GM13977 (cell line): ENCODE measurements around the gene GJA10.

Experiments used
- DNase-seq: peaks from one replicate; pipeline ENCODE4 v3.0.0; 2012; ENCODE audit warnings: low spot score
- in situ Hi-C: fragments of 300-500 bp; cut with MboI; formaldehyde crosslinking; loops from one replicate; pipeline ENCODE4 v1.12.0; 2022; ENCODE audit warnings: low sequenced_read_pairs, low pct_unique_long_range_greater_than_20kb, mixed read lengths, inconsistent platforms; ENCODE audit not compliant: unreplicated experiment
- TF ChIP-seq, protein P1 (sequence below): IDR thresholded peaks from 2 replicates; pipeline ENCODE4 v1.5.1; 2012; ENCODE audit warnings: mild to moderate bottlenecking, control low read depth; ENCODE audit not compliant: insufficient read depth; ENCODE audit errors: extremely low read depth, missing control alignments

GJA10 gene

DNA sequence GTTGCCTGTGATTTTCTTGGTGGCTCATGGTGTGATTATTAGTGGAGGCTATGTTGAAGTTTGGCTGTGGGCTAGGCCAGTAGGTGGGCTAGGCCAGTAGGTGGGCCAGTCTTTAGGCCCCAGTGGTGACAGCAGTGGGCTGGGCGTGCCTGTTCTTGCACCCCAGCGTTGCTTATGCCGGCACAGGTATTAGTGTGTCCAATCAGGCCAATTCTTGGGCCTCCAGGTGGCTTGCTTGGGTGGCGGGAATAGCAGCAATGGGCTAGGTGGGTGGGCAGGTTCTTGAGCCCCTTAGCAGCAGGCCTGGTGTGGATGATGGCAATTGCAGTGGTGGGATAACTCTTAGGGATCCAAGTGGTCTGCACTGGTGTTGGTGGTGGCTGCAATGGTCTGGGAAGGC lies 22.9 kb downstream of the GJA10 start:
- in situ Hi-C loops: no loop called here
- DNase-seq: no peak
- TF ChIP-seq, protein P1, sequence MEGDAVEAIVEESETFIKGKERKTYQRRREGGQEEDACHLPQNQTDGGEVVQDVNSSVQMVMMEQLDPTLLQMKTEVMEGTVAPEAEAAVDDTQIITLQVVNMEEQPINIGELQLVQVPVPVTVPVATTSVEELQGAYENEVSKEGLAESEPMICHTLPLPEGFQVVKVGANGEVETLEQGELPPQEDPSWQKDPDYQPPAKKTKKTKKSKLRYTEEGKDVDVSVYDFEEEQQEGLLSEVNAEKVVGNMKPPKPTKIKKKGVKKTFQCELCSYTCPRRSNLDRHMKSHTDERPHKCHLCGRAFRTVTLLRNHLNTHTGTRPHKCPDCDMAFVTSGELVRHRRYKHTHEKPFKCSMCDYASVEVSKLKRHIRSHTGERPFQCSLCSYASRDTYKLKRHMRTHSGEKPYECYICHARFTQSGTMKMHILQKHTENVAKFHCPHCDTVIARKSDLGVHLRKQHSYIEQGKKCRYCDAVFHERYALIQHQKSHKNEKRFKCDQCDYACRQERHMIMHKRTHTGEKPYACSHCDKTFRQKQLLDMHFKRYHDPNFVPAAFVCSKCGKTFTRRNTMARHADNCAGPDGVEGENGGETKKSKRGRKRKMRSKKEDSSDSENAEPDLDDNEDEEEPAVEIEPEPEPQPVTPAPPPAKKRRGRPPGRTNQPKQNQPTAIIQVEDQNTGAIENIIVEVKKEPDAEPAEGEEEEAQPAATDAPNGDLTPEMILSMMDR: no peak

DNA sequence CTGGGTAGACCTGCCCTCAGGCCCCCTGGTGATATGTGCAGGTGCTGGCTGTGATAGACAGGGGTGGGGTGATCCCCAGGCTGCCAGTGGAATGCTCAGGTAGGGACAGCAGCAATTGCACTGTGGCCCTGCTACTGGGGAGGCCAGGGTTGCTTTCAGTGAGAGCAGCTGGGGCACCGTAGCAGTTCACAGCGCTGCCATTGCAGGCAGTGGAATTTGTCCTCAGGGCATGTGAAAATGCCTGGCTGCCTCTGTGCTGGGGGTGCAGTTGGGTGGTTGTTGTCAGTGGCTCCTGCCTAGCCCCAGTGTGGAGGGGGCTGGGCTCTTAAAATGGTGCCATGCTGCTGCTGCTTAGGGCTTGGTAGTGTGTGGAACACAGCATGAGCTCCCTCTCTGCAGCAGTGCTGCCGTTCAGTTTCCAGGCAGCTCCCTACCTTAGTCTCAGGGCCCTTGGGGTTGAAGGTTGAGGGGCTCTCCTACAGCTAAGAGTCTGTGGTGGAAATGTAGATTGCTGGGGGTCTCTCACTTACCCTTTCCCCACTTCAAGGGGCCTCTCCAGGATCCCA lies 23.6 kb downstream of the GJA10 start:
- in situ Hi-C loops: no loop called here
- TF ChIP-seq, protein P1: no peak
- no peak for DNase-seq

DNA sequence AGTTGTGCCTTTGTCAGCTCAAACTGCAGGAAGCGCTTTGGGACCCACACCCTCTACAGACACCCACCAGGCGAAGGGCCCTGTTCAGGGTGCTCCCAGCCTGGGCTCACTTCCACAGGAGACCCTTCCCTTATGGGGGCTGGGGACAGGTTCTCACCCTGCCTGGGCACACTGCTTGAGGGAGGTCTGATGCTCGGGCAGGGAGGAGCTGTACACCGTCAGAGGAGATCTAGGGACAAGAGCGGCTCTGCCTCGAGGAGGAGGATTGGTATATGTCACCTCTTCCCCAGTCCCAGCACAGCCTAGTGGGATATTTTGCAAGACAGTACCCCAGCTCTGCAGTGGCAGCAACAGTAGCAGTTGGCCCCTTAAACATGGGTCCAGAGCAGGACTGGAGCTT lies 26.9 kb downstream of the GJA10 start:
- DNase-seq: no peak
- in situ Hi-C loops: no loop called here
- TF ChIP-seq, protein P1: no peak

DNA sequence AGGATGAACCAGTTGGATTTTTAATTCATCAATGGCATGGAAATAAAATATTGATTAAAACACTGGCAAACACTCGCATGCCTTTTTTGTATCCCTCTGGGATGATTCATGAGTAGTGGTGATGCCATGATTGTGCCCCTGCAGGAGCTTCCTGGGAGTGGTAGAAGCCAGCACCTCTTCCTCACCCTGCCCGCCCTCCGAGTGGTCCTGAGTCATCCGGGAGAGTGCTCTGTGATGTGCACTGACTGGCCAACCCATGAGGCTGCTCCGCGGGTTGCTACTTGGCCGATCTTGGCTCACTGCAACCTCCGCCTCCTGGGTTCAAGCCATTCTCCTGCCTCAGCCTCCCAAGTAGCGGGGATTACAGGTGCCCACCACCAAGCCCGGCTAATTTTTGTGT lies 27.4 kb downstream of the GJA10 start:
- in situ Hi-C loops: no loop called here
- TF ChIP-seq, protein P1: no peak
- no peak for DNase-seq

DNA sequence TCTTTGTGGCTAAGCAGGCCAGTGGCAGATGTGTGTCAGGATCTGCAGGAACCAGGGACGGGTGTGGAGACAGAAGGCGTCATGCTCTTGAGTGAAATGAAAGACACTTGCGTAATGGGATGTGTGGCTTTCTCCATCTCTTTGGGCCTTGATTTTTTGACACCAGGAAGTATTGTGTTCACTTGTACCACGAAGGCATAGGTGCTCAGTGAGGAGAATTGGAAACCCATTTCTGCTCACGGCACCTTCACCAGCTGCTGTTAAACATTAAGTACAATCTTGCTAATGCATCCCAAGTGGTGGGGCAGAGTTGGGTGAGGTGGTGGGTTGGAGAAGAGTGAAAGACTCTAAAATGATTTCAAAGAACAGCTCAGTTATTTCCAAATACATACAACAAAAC lies 30.0 kb downstream of the GJA10 start:
- TF ChIP-seq, protein P1: no peak
- no peak for DNase-seq
- in situ Hi-C loops: no loop called here

DNA sequence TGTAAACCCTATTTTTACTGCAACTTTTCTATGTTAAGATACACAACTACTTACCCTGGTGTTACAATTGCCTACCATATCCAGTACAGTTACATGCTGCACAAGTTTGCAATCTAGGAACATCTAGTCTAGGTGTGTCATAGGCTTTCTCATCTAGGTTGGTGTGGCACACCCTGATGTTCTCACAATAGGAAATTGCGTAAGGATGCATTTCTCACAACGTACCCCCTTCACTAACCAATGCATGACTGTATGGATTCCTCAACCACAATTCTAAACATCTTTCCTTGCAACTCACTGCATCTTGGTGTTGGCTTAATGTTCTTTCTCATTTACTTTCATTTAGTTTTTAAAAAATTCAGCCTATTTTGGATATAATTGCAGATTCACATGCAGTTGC lies 31.6 kb downstream of the GJA10 start:
- in situ Hi-C loops: no loop called here
- DNase-seq: no peak
- TF ChIP-seq, protein P1: no peak

DNA sequence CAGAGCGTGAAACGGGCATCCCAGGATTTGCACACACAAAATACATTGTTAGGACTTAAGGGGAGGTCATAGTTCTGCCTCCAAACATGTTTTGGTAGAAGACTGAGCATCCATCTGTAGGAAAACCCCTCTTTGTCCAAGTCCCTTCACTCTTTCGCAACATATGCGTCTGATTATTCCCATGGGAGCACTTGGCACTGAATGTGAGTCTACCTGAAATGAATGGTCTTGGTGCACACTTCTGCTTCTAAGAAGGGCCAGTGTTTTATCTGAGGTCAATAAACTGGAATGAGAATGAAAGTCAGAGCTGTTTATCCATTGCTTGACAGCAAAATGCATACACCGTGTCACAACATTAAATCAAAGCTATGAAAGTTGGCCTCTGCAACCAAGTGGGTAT lies 33.0 kb downstream of the GJA10 start:
- DNase-seq: no peak
- in situ Hi-C loops: no loop called here
- TF ChIP-seq, protein P1: no peak
